GM12891 (cell line): ENCODE measurements around the gene ADAM11.

Experiments used
- PAX5 ChIP-seq: IDR thresholded peaks from 2 replicates; pipeline ENCODE4 v1.6.1; 2011; ENCODE audit warnings: low read length, moderate library complexity, mild to moderate bottlenecking; ENCODE audit not compliant: insufficient read depth, severe bottlenecking
- POLR2A ChIP-seq: IDR thresholded peaks from 2 replicates; pipeline ENCODE4 v1.6.1; 2011; ENCODE audit warnings: low read depth, low read length, control low read depth
- POLR2AphosphoS5 ChIP-seq: IDR thresholded peaks from 2 replicates; pipeline ENCODE4 v1.6.1; 2011; ENCODE audit warnings: low read depth, low read length, control low read depth
- POU2F2 ChIP-seq: IDR thresholded peaks from 2 replicates; pipeline ENCODE4 v1.6.1; 2011; ENCODE audit warnings: low read depth, mild to moderate bottlenecking, control low read depth, low read length, moderate library complexity
- SPI1 ChIP-seq: IDR thresholded peaks from 2 replicates; pipeline ENCODE4 v1.6.1; 2011; ENCODE audit warnings: low read depth, low read length, control low read depth
- TAF1 ChIP-seq: IDR thresholded peaks from 2 replicates; pipeline ENCODE4 v1.6.1; 2011; ENCODE audit warnings: low read depth, low read length, control low read depth

DNA sequence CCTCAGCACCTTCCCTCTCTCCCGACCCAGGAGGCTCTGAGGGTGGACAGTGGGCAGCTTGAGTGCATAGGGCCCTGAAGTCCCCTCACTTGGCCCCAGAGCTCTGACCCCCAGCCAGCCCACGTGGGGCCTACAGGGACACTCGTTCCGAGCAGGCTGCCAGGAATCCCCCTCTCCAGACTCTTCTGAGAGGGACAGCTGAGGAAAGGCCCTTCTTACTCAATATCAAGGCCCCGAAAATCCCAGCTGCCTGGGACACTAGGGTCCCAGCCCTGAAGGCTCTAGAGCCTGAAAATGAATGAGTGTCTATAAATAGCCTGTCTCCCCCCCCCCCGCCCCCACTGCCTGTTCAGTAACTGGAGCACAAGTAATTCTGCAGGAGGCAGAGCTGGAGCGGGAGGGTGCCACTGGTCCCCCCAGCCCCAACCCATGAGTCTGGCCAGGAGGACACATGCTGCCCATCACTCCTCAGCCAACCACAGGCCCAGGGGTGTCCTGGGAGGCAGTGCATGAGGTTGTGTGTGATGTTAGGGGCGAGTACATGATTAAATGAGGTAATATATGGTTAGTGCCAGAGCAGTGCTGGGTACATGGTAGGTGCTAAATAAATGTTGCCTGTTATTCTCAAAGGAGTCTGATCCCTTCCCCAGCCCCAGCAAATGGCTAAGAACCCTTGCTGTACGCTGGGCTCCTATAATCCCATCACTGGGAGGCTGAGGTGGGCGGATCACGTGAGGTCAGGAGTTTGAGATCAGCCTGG lies 11.6 kb downstream of the ADAM11 start:
- TF ChIP-seq POLR2AphosphoS5 (no peak), POLR2A (no peak), SPI1 (no peak), TAF1 (no peak), POU2F2 (no peak), PAX5 (no peak)
